OCI-LY7 (cell line): Measurements from ENCODE around the gene MPC2. TPM values are rescaled to one million over a fixed set of nuclear protein-coding genes. Genes with fewer than 3 reads are reported as not detected.

Source experiments
- BruUV-seq: library from RNA; stranded (reverse); fragments of 400-500 nt; replicated peaks from 2 replicates; lab custom pipeline; 2021; lab: Mats Ljungman, UMichigan
- CTCF ChIA-PET: fragments of 300-600 bp; sonication (Branson Sonifier 250); formaldehyde crosslinking; loops from one replicate; lab custom pipeline; 2022; ENCODE audit warnings: antibody characterized with exemption; ENCODE audit not compliant: unreplicated experiment; lab: Charles Lee
- POLR2A ChIA-PET: fragments of 300-600 bp; sonication (Branson Sonifier 250); formaldehyde crosslinking; loops from one replicate; lab custom pipeline; 2022; ENCODE audit warnings: antibody characterized with exemption; lab: Charles Lee
- DNase-seq: peaks from one replicate; pipeline ENCODE4 v3.0.0-alpha.2; 2015; ENCODE audit warnings: low spot score
- H2AFZ ChIP-seq: fragments of 200-600 bp; sonication (generic), shearing (Covaris generic); 2 replicates; pipeline ENCODE4 v1.6.1; 2014; ENCODE audit warnings: mild to moderate bottlenecking, antibody characterized with exemption, low read length, moderate library complexity
- H3K27ac ChIP-seq: fragments of 200-600 bp; sonication (generic); 2 replicates; pipeline ENCODE4 v1.5.1; 2014; ENCODE audit warnings: mixed run types, low read depth, mild to moderate bottlenecking, moderate library complexity, low read length, inconsistent platforms; ENCODE audit not compliant: poor library complexity, severe bottlenecking
- H3K36me3 ChIP-seq: fragments of 200-600 bp; sonication (generic); 2 replicates; pipeline ENCODE4 v1.6.1; 2014; ENCODE audit warnings: mild to moderate bottlenecking, antibody characterized with exemption, low read length, moderate library complexity, mixed read lengths; ENCODE audit not compliant: insufficient read depth
- H3K4me1 ChIP-seq: fragments of 200-600 bp; sonication (generic); 2 replicates; pipeline ENCODE4 v1.5.1; 2014; ENCODE audit warnings: mild to moderate bottlenecking, low read length; ENCODE audit not compliant: insufficient read depth, poor library complexity, severe bottlenecking
- H3K4me2 ChIP-seq: fragments of 200-600 bp; sonication (generic); 2 replicates; pipeline ENCODE4 v1.6.1; 2014; ENCODE audit warnings: mild to moderate bottlenecking, low read length
- H3K4me3 ChIP-seq: fragments of 200-600 bp; sonication (generic); 2 replicates; pipeline ENCODE4 v1.5.1; 2014; ENCODE audit warnings: mild to moderate bottlenecking, low read depth, low read length; ENCODE audit not compliant: poor library complexity, severe bottlenecking
- H3K79me2 ChIP-seq: fragments of 200-600 bp; sonication (generic); 2 replicates; pipeline ENCODE4 v1.6.1; 2016; ENCODE audit warnings: low read depth, mild to moderate bottlenecking, low read length, moderate library complexity, mixed read lengths; ENCODE audit not compliant: insufficient read depth
- H3K9me2 ChIP-seq: fragments of 200-600 bp; sonication (generic); 2 replicates; pipeline ENCODE4 v1.6.1; 2016; ENCODE audit warnings: mild to moderate bottlenecking, low read length, mixed read lengths; ENCODE audit not compliant: insufficient read depth
- H3K9me3 ChIP-seq: fragments of 200-600 bp; sonication (generic); 2 replicates; pipeline ENCODE4 v1.6.1; 2014; ENCODE audit warnings: mild to moderate bottlenecking, mixed run types, low read length, mixed read lengths
- H4K20me1 ChIP-seq: fragments of 200-600 bp; sonication (generic); 2 replicates; pipeline ENCODE4 v1.6.1; 2014; ENCODE audit warnings: mild to moderate bottlenecking, antibody characterized with exemption, low read length, moderate library complexity, mixed read lengths; ENCODE audit not compliant: insufficient read depth
- EZH2phosphoT487 ChIP-seq: fragments of 200-600 bp; sonication (generic); IDR thresholded peaks from 2 replicates; pipeline ENCODE4 v1.6.1; 2018; ENCODE audit warnings: low read depth, borderline replicate concordance, mild to moderate bottlenecking, mixed run types, antibody characterized with exemption, low read length, moderate library complexity, mixed read lengths
- intact Hi-C: fragments of 100-400 bp; cut with micrococcal nuclease; formaldehyde crosslinking; loops from one replicate; pipeline ENCODE4 v1.10.0; 2022; ENCODE audit not compliant: unreplicated experiment
- total RNA-seq, 2 experiments: library from RNA; depleted of rRNA in 1 of 2; stranded (reverse); fragments of >200 nt in 1 of 2; shearing (Covaris generic) in 1 of 2; gene quantifications; 2 replicates each; pipeline ENCODE4 v1.2.3, GENCODE V29; 2014 to 2022
- TF ChIP-seq, protein P1 (sequence below): fragments of 200-600 bp; sonication (generic); conservative IDR thresholded peaks from 2 replicates; pipeline ENCODE4 v1.5.1; 2014; ENCODE audit warnings: mild to moderate bottlenecking, antibody characterized with exemption, low read length, moderate library complexity, mixed read lengths

The MPC2 gene
- total RNA-seq, 2 experiments from 2014 or later = 19.4 to 56.4 TPM

DNA sequence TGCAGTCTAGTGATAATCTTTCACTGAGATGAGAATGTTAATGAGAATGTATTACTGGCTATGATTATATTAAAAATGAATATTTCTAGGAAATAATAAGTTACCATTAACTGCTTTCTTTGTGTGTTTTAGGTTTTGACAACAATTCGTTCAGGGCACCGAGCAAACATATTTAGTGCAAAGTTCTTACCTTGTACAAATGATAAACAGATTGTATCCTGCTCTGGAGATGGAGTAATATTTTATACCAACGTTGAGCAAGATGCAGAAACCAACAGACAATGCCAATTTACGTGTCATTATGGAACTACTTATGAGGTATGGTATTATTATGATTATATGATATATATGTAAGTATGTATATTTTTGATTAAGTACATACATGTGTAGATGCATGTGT is 37.8 kb upstream of the MPC2 start:
- POLR2A ChIA-PET = no interaction called here
- BruUV-seq = no TSS peak
- Histone ChIP-seq H3K36me3 (peaks cover 36% of the 10 kb centered on the region), H3K79me2 (no peaks in the 10 kb centered on the region), H4K20me1 (no peaks in the 10 kb centered on the region), H3K9me3 (no peaks in the 10 kb centered on the region; the same call in 1 of the 2 replicates), H3K4me3 (no peak overlapping the region), H3K27ac (no peak overlapping the region), H3K4me2 (no peak overlapping the region), H3K9me2 (no peaks in the 10 kb centered on the region), H3K4me1 (no peaks in the 10 kb centered on the region), H2AFZ (no peak overlapping the region)
- no peak for TF ChIP-seq EZH2phosphoT487
- TF ChIP-seq, protein P1, sequence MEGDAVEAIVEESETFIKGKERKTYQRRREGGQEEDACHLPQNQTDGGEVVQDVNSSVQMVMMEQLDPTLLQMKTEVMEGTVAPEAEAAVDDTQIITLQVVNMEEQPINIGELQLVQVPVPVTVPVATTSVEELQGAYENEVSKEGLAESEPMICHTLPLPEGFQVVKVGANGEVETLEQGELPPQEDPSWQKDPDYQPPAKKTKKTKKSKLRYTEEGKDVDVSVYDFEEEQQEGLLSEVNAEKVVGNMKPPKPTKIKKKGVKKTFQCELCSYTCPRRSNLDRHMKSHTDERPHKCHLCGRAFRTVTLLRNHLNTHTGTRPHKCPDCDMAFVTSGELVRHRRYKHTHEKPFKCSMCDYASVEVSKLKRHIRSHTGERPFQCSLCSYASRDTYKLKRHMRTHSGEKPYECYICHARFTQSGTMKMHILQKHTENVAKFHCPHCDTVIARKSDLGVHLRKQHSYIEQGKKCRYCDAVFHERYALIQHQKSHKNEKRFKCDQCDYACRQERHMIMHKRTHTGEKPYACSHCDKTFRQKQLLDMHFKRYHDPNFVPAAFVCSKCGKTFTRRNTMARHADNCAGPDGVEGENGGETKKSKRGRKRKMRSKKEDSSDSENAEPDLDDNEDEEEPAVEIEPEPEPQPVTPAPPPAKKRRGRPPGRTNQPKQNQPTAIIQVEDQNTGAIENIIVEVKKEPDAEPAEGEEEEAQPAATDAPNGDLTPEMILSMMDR = no peak
- CTCF ChIA-PET = no interaction called here
- intact Hi-C loops = no loop called here
- DNase-seq = no peak

DNA sequence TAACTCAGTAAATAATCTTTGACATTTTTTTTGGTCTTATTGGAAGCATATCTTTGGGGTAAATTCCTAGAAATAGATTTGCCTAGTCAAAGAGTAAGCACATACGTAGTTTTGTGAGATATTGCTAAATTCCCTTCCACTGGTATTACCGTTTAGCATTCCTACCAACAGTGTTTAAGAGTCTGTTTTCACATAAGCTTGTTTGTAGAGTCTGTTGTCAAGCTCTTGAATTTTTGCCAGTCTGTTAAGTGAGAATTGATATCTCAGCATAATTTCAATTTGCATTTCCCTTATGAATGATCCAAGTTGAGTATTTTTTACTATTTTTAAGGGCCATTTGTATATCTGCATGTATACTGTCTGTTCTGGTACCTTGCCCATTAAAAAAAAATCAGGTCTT is 37.0 kb upstream of the MPC2 start:
- H3K9me2 ChIP-seq = no peaks in the 10 kb centered on the region
- no peak overlapping the region for H3K4me2 ChIP-seq
- H3K36me3 ChIP-seq = peaks cover 36% of the 10 kb centered on the region
- ChIA-PET CTCF (no interaction called here), POLR2A (interaction anchor here (0.6 kb wide), 1 partner anchor 47 kb away, joined by 3 read pairs; no protein-coding TSS in a partner anchor)
- intact Hi-C loops = no loop called here
- no peaks in the 10 kb centered on the region; the same call in 1 of the 2 replicates for H3K9me3 ChIP-seq
- no TSS peak for BruUV-seq
- H4K20me1 ChIP-seq = no peaks in the 10 kb centered on the region
- no peak for DNase-seq
- H3K4me3 ChIP-seq = no peak overlapping the region
- H3K79me2 ChIP-seq = no peaks in the 10 kb centered on the region
- TF ChIP-seq, protein P1 = no peak
- no peak for TF ChIP-seq EZH2phosphoT487
- no peaks in the 10 kb centered on the region for H3K4me1 ChIP-seq
- no peak overlapping the region for H3K27ac ChIP-seq
- H2AFZ ChIP-seq = no peak overlapping the region

DNA sequence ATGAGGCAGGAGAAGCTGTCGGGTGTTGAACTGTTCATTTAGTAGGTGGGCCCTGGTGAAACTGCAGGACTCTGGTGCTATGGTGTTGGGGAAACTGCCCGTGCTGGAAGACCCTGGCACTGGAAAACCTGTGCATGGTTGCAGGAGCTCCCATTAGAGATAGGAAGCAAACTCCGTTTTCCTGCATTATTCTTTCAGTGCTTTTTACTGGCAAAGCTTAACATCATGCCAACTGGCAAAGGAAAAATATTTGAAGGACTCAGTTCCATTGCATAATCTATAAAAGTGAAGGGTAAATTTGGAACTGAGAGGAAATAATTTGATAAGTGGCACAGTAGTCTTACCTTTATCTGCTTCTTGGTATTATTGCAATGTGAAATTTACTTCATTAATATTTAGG is 31.7 kb upstream of the MPC2 start:
- no peak overlapping the region for H3K4me2 ChIP-seq
- ChIA-PET CTCF (no interaction called here), POLR2A (interaction anchor here (1.4 kb wide), 1 partner anchor 53 kb away, joined by 5 read pairs; no protein-coding TSS in a partner anchor)
- intact Hi-C loops = no loop called here
- no peak overlapping the region for H3K4me3 ChIP-seq
- H3K9me3 ChIP-seq = no peaks in the 10 kb centered on the region
- TF ChIP-seq, protein P1 = no peak
- TF ChIP-seq EZH2phosphoT487 = no peak
- no TSS peak for BruUV-seq
- H3K36me3 ChIP-seq = peaks cover 6% of the 10 kb centered on the region; the same call in 1 of the 2 replicates
- no peaks in the 10 kb centered on the region for H3K9me2 ChIP-seq
- no peak overlapping the region for H2AFZ ChIP-seq
- no peak for DNase-seq
- H3K4me1 ChIP-seq = no peaks in the 10 kb centered on the region
- H4K20me1 ChIP-seq = no peaks in the 10 kb centered on the region
- no peak overlapping the region for H3K27ac ChIP-seq
- peaks cover 4% of the 10 kb centered on the region; the same call in 1 of the 2 replicates for H3K79me2 ChIP-seq
